Gastrocnemius medialis (tissue), 4 donors: ENCODE measurements around the gene WDR7.

Experiments
- CTCF ChIP-seq, 5 experiments: fragments of 450-650 bp in 3 of 5; fragments of 200-600 bp in 2 of 5; sonication (generic) in 2 of 5; IDR thresholded peaks in 4 of 5; conservative IDR thresholded peaks in 1 of 5; 1 replicate in 4 of 5; 2 replicates in 1 of 5; pipeline ENCODE4 v1.5.1; 2016 to 2019; ENCODE audit warnings: antibody characterized with exemption in 5 of 5, mild to moderate bottlenecking in 3 of 5, moderate library complexity in 3 of 5
- POLR2A ChIP-seq, 2 donors: fragments of 450-650 bp; IDR thresholded peaks; one replicate each; pipeline ENCODE4 v1.6.1; 2017; ENCODE audit warnings: antibody characterized with exemption in 2 of 2, mild to moderate bottlenecking in 2 of 2, moderate library complexity in 2 of 2

GRCh38 chr18:56929886-56930285 is 278.7 kb downstream of the WDR7 start:
- TF ChIP-seq CTCF (IDR thresholded peaks at IDR 0.05 in 4 of 5, conservative IDR thresholded peaks at IDR 0.05 in 1 of 5) = no peak
- TF ChIP-seq POLR2A (IDR thresholded peaks at IDR 0.05) = no peak
